Erythroblast (primary cell): Measurements from ENCODE around the gene CLEC3B.
"Not testable (repeated sequence)": the region's sequence is repeated elsewhere in the genome, so short reads cannot be mapped to it uniquely, and the experiment has no call there.

Source experiments
- GATA1 ChIP-seq: IDR thresholded peaks from 2 replicates; pipeline ENCODE4 v1.6.1; 2011; ENCODE audit warnings: low read depth, mild to moderate bottlenecking, control low read depth, low read length, moderate library complexity
- POLR2A ChIP-seq: IDR thresholded peaks from 2 replicates; pipeline ENCODE4 v1.6.1; 2011; ENCODE audit warnings: mild to moderate bottlenecking, low read length

- not testable (repeated sequence) for TF ChIP-seq POLR2A, GATA1
These were observed 27.7 kb downstream of the CLEC3B start for GRCh38 chr3:45053805-45054195.
